HG03439 (cell line): Measurements from ENCODE around the gene CCDC192.
"Not testable (repeated sequence)": the region's sequence is repeated elsewhere in the genome, so short reads cannot be mapped to it uniquely, and the experiment has no call there.

Experiments used
- ATAC-seq: cut with Tn5 transposase; IDR thresholded peaks from one replicate; pipeline ENCODE4 v1.9.1; 2021; ENCODE audit warnings: mild to moderate bottlenecking, moderate library complexity; ENCODE audit not compliant: unreplicated experiment

Gene CCDC192

GRCh38 chr5:127697894-127698600, 5.1 kb upstream of the CCDC192 start:
- no peak for ATAC-seq

GRCh38 chr5:127699416-127699815, 3.8 kb upstream of the CCDC192 start:
- no peak for ATAC-seq

- no peak for ATAC-seq
Measured at GRCh38 chr5:127700237-127700766, 2.9 kb upstream of the CCDC192 start.

- ATAC-seq: no peak
Measured at GRCh38 chr5:127702434-127702833, 757 bp upstream of the CCDC192 start.

- no peak for ATAC-seq
Measured at GRCh38 chr5:127705120-127705892, 2.1 kb downstream of the CCDC192 start.

- ATAC-seq: no peak
Measured at GRCh38 chr5:127706691-127707090, 3.5 kb downstream of the CCDC192 start.

GRCh38 chr5:127707209-127707608, 4.0 kb downstream of the CCDC192 start:
- no peak for ATAC-seq

GRCh38 chr5:127713083-127713482, 9.9 kb downstream of the CCDC192 start:
- not testable (repeated sequence) for ATAC-seq

- ATAC-seq: no peak
Measured at GRCh38 chr5:127718181-127718580, 15.0 kb downstream of the CCDC192 start.

- no peak for ATAC-seq
Measured at GRCh38 chr5:127723571-127723970, 20.4 kb downstream of the CCDC192 start.

- ATAC-seq: no peak
Measured at GRCh38 chr5:127725673-127726072, 22.5 kb downstream of the CCDC192 start.

- ATAC-seq: no peak
Measured at GRCh38 chr5:127732963-127733362, 29.8 kb downstream of the CCDC192 start.

GRCh38 chr5:127739348-127739747, 36.2 kb downstream of the CCDC192 start:
- not testable (repeated sequence) for ATAC-seq

- ATAC-seq: no peak
Measured at GRCh38 chr5:127739807-127740384, 36.7 kb downstream of the CCDC192 start.

- ATAC-seq: no peak
Measured at GRCh38 chr5:127741412-127741811, 38.2 kb downstream of the CCDC192 start.

- no peak for ATAC-seq
Measured at GRCh38 chr5:127744241-127744640, 41.0 kb downstream of the CCDC192 start.

GRCh38 chr5:127746756-127747155, 43.6 kb downstream of the CCDC192 start:
- no peak for ATAC-seq

- ATAC-seq: not testable (repeated sequence)
Measured at GRCh38 chr5:127752503-127753265, 49.5 kb downstream of the CCDC192 start.

- ATAC-seq: no peak
Measured at GRCh38 chr5:127754259-127754658, 51.1 kb downstream of the CCDC192 start.

GRCh38 chr5:127754706-127755105, 51.5 kb downstream of the CCDC192 start:
- ATAC-seq: no peak

GRCh38 chr5:127757576-127757975, 54.4 kb downstream of the CCDC192 start:
- no peak for ATAC-seq
